Mucosa of rectum (tissue), 2 donors: Measurements from ENCODE around the gene DOK6.

ENCODE experiments used
- H3K27ac ChIP-seq, 2 donors: one replicate each; pipeline ENCODE4 v1.7.0; 2013; ENCODE audit warnings: inconsistent platforms in 2 of 2, low read depth in 2 of 2, low read length in 2 of 2
- H3K27me3 ChIP-seq, 2 donors: one replicate each; pipeline ENCODE4 v1.7.0; 2013; ENCODE audit warnings: low read length in 2 of 2; ENCODE audit not compliant: control insufficient read depth in 2 of 2, insufficient read depth in 2 of 2
- H3K36me3 ChIP-seq, 2 donors: one replicate each; pipeline ENCODE4 v1.7.0; 2013; ENCODE audit warnings: low read length in 2 of 2; ENCODE audit not compliant: control insufficient read depth in 2 of 2, insufficient read depth in 2 of 2
- H3K4me1 ChIP-seq, 2 donors: one replicate each; pipeline ENCODE4 v1.7.0; 2013; ENCODE audit warnings: low read length in 2 of 2, mild to moderate bottlenecking in 1 of 2; ENCODE audit not compliant: control insufficient read depth in 2 of 2, insufficient read depth in 2 of 2
- H3K4me3 ChIP-seq, 2 donors: one replicate each; pipeline ENCODE4 v1.7.0; 2013; ENCODE audit warnings: low read length in 2 of 2
- H3K9ac ChIP-seq, 2 donors: one replicate each; pipeline ENCODE4 v1.7.0; 2013; ENCODE audit warnings: low read length in 2 of 2, low read depth in 1 of 2, mild to moderate bottlenecking in 1 of 2
- H3K9me3 ChIP-seq, 2 donors: one replicate each; pipeline ENCODE4 v1.7.0; 2013; ENCODE audit warnings: low read length in 2 of 2; ENCODE audit not compliant: control insufficient read depth in 2 of 2
- donor health status: healthy.
- donor health status: Normal muscosa, but diverticular disease.

DOK6 gene

GRCh38 chr18:69383186-69383585 is 17.5 kb upstream of the DOK6 start:
- no peaks in the 10 kb centered on the region for H3K4me1 ChIP-seq
- no peaks in the 10 kb centered on the region for H3K9me3 ChIP-seq
- no peak overlapping the region for H3K4me3 ChIP-seq
- H3K36me3 ChIP-seq = no peaks in the 10 kb centered on the region
- no peak overlapping the region for H3K9ac ChIP-seq
- no peaks in the 10 kb centered on the region for H3K27me3 ChIP-seq
- no peak overlapping the region for H3K27ac ChIP-seq

DNA sequence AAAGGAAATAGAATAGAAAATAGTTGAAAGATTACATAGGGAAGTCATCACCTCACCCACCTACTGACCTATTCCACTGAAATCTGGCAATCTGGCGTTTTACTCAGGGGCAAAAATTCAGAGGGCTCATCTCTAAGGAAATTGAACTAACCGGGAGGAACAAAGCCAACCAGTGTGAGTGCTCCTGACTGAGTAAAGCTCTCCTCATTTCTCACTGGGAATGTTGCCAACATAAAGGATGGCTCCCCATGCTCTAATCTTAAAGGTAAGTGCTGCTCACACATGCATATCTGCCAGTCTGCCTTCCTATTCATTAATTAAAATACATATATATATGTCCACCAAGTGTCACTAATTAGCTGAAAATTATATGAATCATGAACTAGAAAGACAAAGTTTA is 13.5 kb upstream of the DOK6 start:
- Histone ChIP-seq H3K36me3 (no peaks in the 10 kb centered on the region), H3K27ac (no peak overlapping the region), H3K27me3 (no peaks in the 10 kb centered on the region), H3K9ac (no peak overlapping the region), H3K4me3 (no peak overlapping the region), H3K4me1 (no peaks in the 10 kb centered on the region), H3K9me3 (no peaks in the 10 kb centered on the region)

- H3K9me3 ChIP-seq = no peaks in the 10 kb centered on the region
- no peaks in the 10 kb centered on the region for H3K4me1 ChIP-seq
- H3K9ac ChIP-seq = no peak overlapping the region
- no peaks in the 10 kb centered on the region for H3K36me3 ChIP-seq
- H3K4me3 ChIP-seq = no peak overlapping the region
- no peak overlapping the region for H3K27ac ChIP-seq
- no peaks in the 10 kb centered on the region for H3K27me3 ChIP-seq
Measured at GRCh38 chr18:69388222-69388621, 12.5 kb upstream of the DOK6 start.

GRCh38 chr18:69397096-69397495 is 3.6 kb upstream of the DOK6 start:
- no peak overlapping the region for H3K27ac ChIP-seq
- peaks cover 7 to 11% of the 10 kb centered on the region in 2 donors for H3K27me3 ChIP-seq
- H3K4me1 ChIP-seq = no peaks in the 10 kb centered on the region
- H3K36me3 ChIP-seq = no peaks in the 10 kb centered on the region
- no peaks in the 10 kb centered on the region for H3K9me3 ChIP-seq
- H3K4me3 ChIP-seq = no peak overlapping the region
- H3K9ac ChIP-seq = no peak overlapping the region

GRCh38 chr18:69399253-69399652 is 1.4 kb upstream of the DOK6 start:
- Histone ChIP-seq H3K27ac (no peak overlapping the region), H3K36me3 (no peaks in the 10 kb centered on the region), H3K9me3 (no peaks in the 10 kb centered on the region), H3K27me3 (peaks cover 11 to 18% of the 10 kb centered on the region in 2 donors), H3K9ac (no peak overlapping the region), H3K4me3 (no peak overlapping the region), H3K4me1 (no peaks in the 10 kb centered on the region)

- H3K9ac ChIP-seq = no peak overlapping the region
Measured at GRCh38 chr18:69400976-69401225, 213 bp downstream of the DOK6 start.

GRCh38 chr18:69401226-69401971 is 711 bp downstream of the DOK6 start:
- Histone ChIP-seq H3K36me3 (no peaks in the 10 kb centered on the region), H3K9me3 (no peaks in the 10 kb centered on the region), H3K4me1 (no peaks in the 10 kb centered on the region), H3K9ac (no peak overlapping the region), H3K27me3 (peaks cover 11 to 18% of the 10 kb centered on the region in 2 donors), H3K27ac (no peak overlapping the region), H3K4me3 (peak overlapping the region; percentile 40 to 68)

More at GRCh38 chr18:69400976-69401225, 213 bp downstream of the DOK6 start:
- peak overlapping the region; percentile 40 to 68 for H3K4me3 ChIP-seq
- H3K27ac ChIP-seq = no peak overlapping the region
- H3K36me3 ChIP-seq = no peaks in the 10 kb centered on the region
- no peaks in the 10 kb centered on the region for H3K4me1 ChIP-seq
- no peaks in the 10 kb centered on the region for H3K9me3 ChIP-seq
- peaks cover 11 to 18% of the 10 kb centered on the region in 2 donors for H3K27me3 ChIP-seq

DNA sequence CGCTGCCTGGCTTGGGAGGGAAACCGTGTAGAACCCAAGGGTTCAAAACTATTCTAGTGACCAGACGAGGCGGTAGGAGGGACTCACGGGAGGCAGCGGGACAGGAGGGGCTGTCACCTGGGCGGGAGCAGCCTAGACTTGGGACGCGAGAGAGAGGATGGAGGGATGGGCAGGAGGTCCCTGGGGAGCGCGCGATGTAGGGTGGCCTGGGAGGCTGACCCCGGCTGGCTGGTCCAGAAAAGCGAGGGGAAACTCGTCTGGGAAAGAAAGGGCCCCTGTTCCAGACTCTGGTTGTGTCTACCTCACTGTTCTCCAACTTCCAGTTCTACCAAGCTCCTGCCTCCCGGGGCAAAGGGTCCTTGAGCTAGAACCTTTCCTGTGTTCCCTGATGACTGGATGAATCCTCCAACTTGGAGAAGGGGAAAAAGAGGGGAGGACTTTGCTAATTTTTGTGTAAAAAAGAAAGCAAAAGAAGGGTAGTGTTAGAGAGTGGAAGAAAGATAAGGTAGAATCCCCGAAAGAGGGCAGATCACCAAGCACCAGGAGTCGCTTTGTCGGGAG is 1.4 kb downstream of the DOK6 start:
- H3K27ac ChIP-seq = no peak overlapping the region
- H3K4me3 ChIP-seq = peak overlapping the region; percentile 40 to 68
- H3K9ac ChIP-seq = no peak overlapping the region
- H3K36me3 ChIP-seq = no peaks in the 10 kb centered on the region
- no peaks in the 10 kb centered on the region for H3K4me1 ChIP-seq
- peaks cover 11 to 18% of the 10 kb centered on the region in 2 donors for H3K27me3 ChIP-seq
- H3K9me3 ChIP-seq = no peaks in the 10 kb centered on the region

- H3K36me3 ChIP-seq = no peaks in the 10 kb centered on the region
- H3K9me3 ChIP-seq = no peaks in the 10 kb centered on the region
- no peak overlapping the region for H3K9ac ChIP-seq
- no peak overlapping the region for H3K27ac ChIP-seq
- peaks cover 11 to 18% of the 10 kb centered on the region in 2 donors for H3K27me3 ChIP-seq
- peak overlapping the region in 1 of 2 donors; percentile 44 for H3K4me3 ChIP-seq
- no peaks in the 10 kb centered on the region for H3K4me1 ChIP-seq
Measured at GRCh38 chr18:69402533-69402989, 1.9 kb downstream of the DOK6 start.

DNA sequence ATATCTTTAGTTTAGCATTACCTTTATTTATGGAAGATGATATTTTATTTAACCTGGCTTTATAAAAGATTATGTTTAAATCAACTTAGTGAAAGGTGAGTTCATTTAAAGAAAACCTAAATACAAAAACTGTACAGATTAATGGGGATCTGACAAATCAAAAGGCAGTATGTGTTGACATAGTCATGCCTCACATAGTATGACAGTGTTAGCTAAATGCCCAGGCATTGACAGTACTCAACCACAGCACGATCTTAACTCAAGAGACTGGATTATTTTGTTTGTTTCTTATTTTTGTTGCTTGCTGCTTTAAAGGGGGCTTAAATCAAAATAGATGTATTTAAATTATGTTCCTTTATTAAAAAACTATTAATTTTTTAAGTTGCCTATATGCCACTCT is 7.8 kb downstream of the DOK6 start:
- no peak overlapping the region for H3K9ac ChIP-seq

More for the DNA sequence above, 7.8 kb downstream of the DOK6 start:
- Histone ChIP-seq H3K27ac (no peak overlapping the region), H3K4me3 (no peak overlapping the region), H3K36me3 (no peaks in the 10 kb centered on the region), H3K27me3 (no peaks in the 10 kb centered on the region), H3K4me1 (no peaks in the 10 kb centered on the region), H3K9me3 (no peaks in the 10 kb centered on the region)
